HUES6 (cell line): ENCODE measurements around the gene IL1RAP.

Experiments used
- H3K27ac ChIP-seq: 2 replicates; pipeline ENCODE4 v1.7.0; 2013; ENCODE audit warnings: low read depth, mild to moderate bottlenecking, low read length, inconsistent platforms
- H3K27me3 ChIP-seq: 2 replicates; pipeline ENCODE4 v1.6.1; 2013; ENCODE audit warnings: low read length; ENCODE audit not compliant: control insufficient read depth, insufficient read depth
- H3K36me3 ChIP-seq: 2 replicates; pipeline ENCODE4 v1.6.1; 2013; ENCODE audit warnings: low read length; ENCODE audit not compliant: control insufficient read depth, insufficient read depth
- H3K4me1 ChIP-seq: 2 replicates; pipeline ENCODE4 v1.6.1; 2013; ENCODE audit warnings: low read length; ENCODE audit not compliant: control insufficient read depth, insufficient read depth
- H3K4me3 ChIP-seq: 2 replicates; pipeline ENCODE4 v1.5.1; 2013; ENCODE audit warnings: low read depth, low read length
- H3K9ac ChIP-seq: one replicate; pipeline ENCODE4 v1.6.1; 2013; ENCODE audit warnings: mild to moderate bottlenecking, low read length
- H3K9me3 ChIP-seq: 2 replicates; pipeline ENCODE4 v1.6.1; 2013; ENCODE audit warnings: low read depth, low read length; ENCODE audit not compliant: control insufficient read depth, insufficient read depth

IL1RAP gene

GRCh38 chr3:190542846-190543245 is 29.0 kb downstream of the IL1RAP start:
- Histone ChIP-seq H3K4me1 (peaks cover 27% of the 10 kb centered on the region), H3K9me3 (no peaks in the 10 kb centered on the region), H3K27ac (no peak overlapping the region), H3K36me3 (no peaks in the 10 kb centered on the region), H3K27me3 (peaks cover 62% of the 10 kb centered on the region), H3K4me3 (no peak overlapping the region), H3K9ac (no peak overlapping the region)

- Histone ChIP-seq H3K36me3 (no peaks in the 10 kb centered on the region), H3K9ac (no peak overlapping the region), H3K4me3 (no peak overlapping the region), H3K4me1 (peaks cover 19% of the 10 kb centered on the region), H3K27me3 (peaks cover 54% of the 10 kb centered on the region), H3K9me3 (no peaks in the 10 kb centered on the region), H3K27ac (no peak overlapping the region)
Observed at GRCh38 chr3:190543671-190544070, 29.8 kb downstream of the IL1RAP start.

- no peak overlapping the region for H3K9ac ChIP-seq
- no peaks in the 10 kb centered on the region for H3K9me3 ChIP-seq
- peaks cover 40% of the 10 kb centered on the region for H3K27me3 ChIP-seq
- no peak overlapping the region for H3K4me3 ChIP-seq
- H3K27ac ChIP-seq = no peak overlapping the region
- H3K4me1 ChIP-seq = peaks cover 16% of the 10 kb centered on the region
- no peaks in the 10 kb centered on the region for H3K36me3 ChIP-seq
Observed at GRCh38 chr3:190545191-190545590, 31.3 kb downstream of the IL1RAP start.

- H3K27me3 ChIP-seq = peaks cover 23% of the 10 kb centered on the region
- H3K27ac ChIP-seq = no peak overlapping the region
- no peak overlapping the region for H3K9ac ChIP-seq
Observed at GRCh38 chr3:190546881-190547510, 33.1 kb downstream of the IL1RAP start.

GRCh38 chr3:190548031-190548656 is 34.3 kb downstream of the IL1RAP start:
- Histone ChIP-seq H3K36me3 (no peaks in the 10 kb centered on the region), H3K9ac (no peak overlapping the region), H3K9me3 (no peaks in the 10 kb centered on the region), H3K4me3 (no peak overlapping the region), H3K27me3 (peaks cover 11% of the 10 kb centered on the region), H3K4me1 (peaks cover 15% of the 10 kb centered on the region), H3K27ac (no peak overlapping the region)

More at GRCh38 chr3:190546881-190547510, 33.1 kb downstream of the IL1RAP start:
- H3K4me3 ChIP-seq = no peak overlapping the region
- peaks cover 8% of the 10 kb centered on the region for H3K4me1 ChIP-seq
- H3K36me3 ChIP-seq = no peaks in the 10 kb centered on the region
- no peaks in the 10 kb centered on the region for H3K9me3 ChIP-seq

GRCh38 chr3:190552021-190552420 is 38.1 kb downstream of the IL1RAP start:
- H3K27ac ChIP-seq = peak overlapping the region; percentile 93; the same call in 1 of the 2 replicates
- H3K9me3 ChIP-seq = no peaks in the 10 kb centered on the region
- H3K36me3 ChIP-seq = no peaks in the 10 kb centered on the region
- no peaks in the 10 kb centered on the region for H3K27me3 ChIP-seq
- no peak overlapping the region for H3K4me3 ChIP-seq
- no peak overlapping the region for H3K9ac ChIP-seq
- H3K4me1 ChIP-seq = peaks cover 19% of the 10 kb centered on the region

GRCh38 chr3:190552969-190553759 is 39.3 kb downstream of the IL1RAP start:
- H3K4me3 ChIP-seq = peak overlapping the region; percentile 54
- H3K4me1 ChIP-seq = peaks cover 16% of the 10 kb centered on the region

GRCh38 chr3:190554197-190554596 is 40.3 kb downstream of the IL1RAP start:
- peak overlapping the region; percentile 96 for H3K9ac ChIP-seq
- H3K4me1 ChIP-seq = peaks cover 16% of the 10 kb centered on the region
- H3K27ac ChIP-seq = peak overlapping the region; percentile 93
- no peaks in the 10 kb centered on the region for H3K36me3 ChIP-seq
- H3K4me3 ChIP-seq = peak overlapping the region; percentile 64
- no peaks in the 10 kb centered on the region for H3K9me3 ChIP-seq
- no peaks in the 10 kb centered on the region for H3K27me3 ChIP-seq

More at GRCh38 chr3:190552969-190553759, 39.3 kb downstream of the IL1RAP start:
- H3K9ac ChIP-seq = peak overlapping the region; percentile 92
- H3K27me3 ChIP-seq = no peaks in the 10 kb centered on the region
- H3K36me3 ChIP-seq = no peaks in the 10 kb centered on the region
- no peaks in the 10 kb centered on the region for H3K9me3 ChIP-seq
- H3K27ac ChIP-seq = peak overlapping the region; percentile 93

GRCh38 chr3:190556351-190556750 is 42.5 kb downstream of the IL1RAP start:
- no peaks in the 10 kb centered on the region for H3K9me3 ChIP-seq
- H3K9ac ChIP-seq = no peak overlapping the region
- peaks cover 22% of the 10 kb centered on the region for H3K4me1 ChIP-seq
- H3K27me3 ChIP-seq = no peaks in the 10 kb centered on the region
- H3K4me3 ChIP-seq = no peak overlapping the region
- H3K27ac ChIP-seq = no peak overlapping the region
- no peaks in the 10 kb centered on the region for H3K36me3 ChIP-seq

- Histone ChIP-seq H3K27ac (no peak overlapping the region), H3K4me1 (peaks cover 21% of the 10 kb centered on the region), H3K9me3 (no peaks in the 10 kb centered on the region), H3K36me3 (no peaks in the 10 kb centered on the region), H3K9ac (no peak overlapping the region), H3K27me3 (no peaks in the 10 kb centered on the region), H3K4me3 (no peak overlapping the region)
Observed at GRCh38 chr3:190557296-190557695, 43.4 kb downstream of the IL1RAP start.

- no peaks in the 10 kb centered on the region for H3K36me3 ChIP-seq
- H3K27me3 ChIP-seq = no peaks in the 10 kb centered on the region
- H3K27ac ChIP-seq = no peak overlapping the region
- peaks cover 15% of the 10 kb centered on the region for H3K4me1 ChIP-seq
- H3K9me3 ChIP-seq = no peaks in the 10 kb centered on the region
- no peak overlapping the region for H3K4me3 ChIP-seq
- H3K9ac ChIP-seq = no peak overlapping the region
Observed at GRCh38 chr3:190558316-190558715, 44.4 kb downstream of the IL1RAP start.
